GM12878 (cell line): ENCODE data around the gene CXCL1. TPM values are rescaled to one million over a fixed set of nuclear protein-coding genes. Genes with fewer than 3 reads are reported as not detected.

Experiments used
- ATAC-seq: fragments of 200-7000 bp; cut with Tn5 transposase; 3 replicates; pipeline ENCODE4 v1.9.1; 2020; ENCODE audit warnings: mild to moderate bottlenecking, moderate library complexity
- BruUV-seq: library from RNA; stranded (reverse); fragments of 400-500 nt; replicated peaks from 2 replicates; lab custom pipeline; 2021; lab: Mats Ljungman, UMichigan
- CTCF ChIA-PET: fragments of 300-600 bp; sonication (Branson Sonifier 250); formaldehyde crosslinking; extraction: SDS; loops from one replicate; lab custom pipeline; 2021; ENCODE audit warnings: inconsistent platforms; lab: Yijun Ruan, JAX
- POLR2A ChIA-PET: fragments of 350-600 bp; formaldehyde crosslinking; extraction: SDS; loops from one replicate; lab custom pipeline; 2021; ENCODE audit warnings: inconsistent platforms; lab: Charles Lee
- RAD21 ChIA-PET: fragments of 300-600 bp; sonication (Branson Sonifier 250); formaldehyde crosslinking; loops from one replicate; lab custom pipeline; 2023; ENCODE audit warnings: antibody characterized with exemption; ENCODE audit not compliant: unreplicated experiment; lab: Charles Lee
- SMC1A ChIA-PET: fragments of 300-600 bp; sonication (Branson Sonifier 250); formaldehyde crosslinking; loops from one replicate; lab custom pipeline; 2023; ENCODE audit not compliant: unreplicated experiment, uncharacterized antibody; lab: Charles Lee
- DNase-seq: peaks from one replicate; pipeline ENCODE4 v3.0.0-alpha.2; 2011; ENCODE audit warnings: low read depth, low spot score
- FAIRE-seq: peaks from 3 replicates; lab custom pipeline; 2011; peaks lifted over from hg19 to GRCh38; lab: Jason Lieb, UNC
- H2AFZ ChIP-seq: 2 replicates; pipeline ENCODE4 v1.6.0; 2011; ENCODE audit warnings: low read depth, low read length, control low read depth; ENCODE audit not compliant: control insufficient read depth
- H3K27ac ChIP-seq: 2 replicates; pipeline ENCODE4 v1.5.1; 2011; ENCODE audit warnings: control low read depth; ENCODE audit not compliant: control insufficient read depth, insufficient read depth
- H3K27me3 ChIP-seq, 2 experiments: replicated peaks in 1 of 2; 2 replicates each; pipeline versions ENCODE4 v1.6.0 to v1.6.1; 2011; ENCODE audit warnings: low read length in 1 of 2; ENCODE audit not compliant: control insufficient read depth in 2 of 2, insufficient read depth in 2 of 2
- H3K36me3 ChIP-seq, 2 experiments: 2 replicates each; pipeline ENCODE4 v1.5.1; 2011; ENCODE audit warnings: low read length in 1 of 2; ENCODE audit not compliant: control insufficient read depth in 2 of 2, insufficient read depth in 2 of 2
- H3K4me1 ChIP-seq: 2 replicates; pipeline ENCODE4 v1.6.1; 2011; ENCODE audit warnings: mild to moderate bottlenecking, low read length, moderate library complexity, mixed read lengths; ENCODE audit not compliant: control insufficient read depth, insufficient read depth
- H3K4me2 ChIP-seq: 2 replicates; pipeline ENCODE4 v1.6.0; 2011; ENCODE audit warnings: control low read depth; ENCODE audit not compliant: control insufficient read depth, insufficient read depth
- H3K4me3 ChIP-seq: fragments of 200-600 bp; sonication (generic); 2 replicates; pipeline ENCODE4 v1.5.1; 2016
- H3K79me2 ChIP-seq: 2 replicates; pipeline ENCODE4 v1.6.0; 2011; ENCODE audit warnings: low read length; ENCODE audit not compliant: control insufficient read depth, insufficient read depth
- H3K9ac ChIP-seq: 2 replicates; pipeline ENCODE4 v1.8.0; 2011; ENCODE audit warnings: low read length, control low read depth, mixed read lengths; ENCODE audit not compliant: control insufficient read depth, insufficient read depth
- H3K9me3 ChIP-seq: replicated peaks from 3 replicates; pipeline ENCODE4 v1.5.1; 2011; ENCODE audit warnings: mild to moderate bottlenecking, low read length; ENCODE audit not compliant: control insufficient read depth, insufficient read depth
- H4K20me1 ChIP-seq: 2 replicates; pipeline ENCODE4 v1.6.0; 2011; ENCODE audit not compliant: control insufficient read depth, insufficient read depth
- BCL3 ChIP-seq: IDR thresholded peaks from 2 replicates; pipeline ENCODE4 v1.6.1; 2011; ENCODE audit warnings: borderline replicate concordance, low read depth, mild to moderate bottlenecking, moderate library complexity, low read length; ENCODE audit not compliant: insufficient read depth, poor library complexity, severe bottlenecking
- BCLAF1 ChIP-seq: fragments of 450-650 bp; IDR thresholded peaks from 2 replicates; pipeline ENCODE4 v1.6.1; 2017; ENCODE audit warnings: antibody characterized with exemption, mild to moderate bottlenecking, moderate library complexity
- CEBPB ChIP-seq, 2 experiments: fragments of 150-350 bp in 1 of 2; IDR thresholded peaks; 2 replicates each; pipeline ENCODE4 v1.6.1; 2012 to 2014; ENCODE audit warnings: low read depth in 2 of 2, low read length in 2 of 2, borderline replicate concordance in 1 of 2, inconsistent platforms in 1 of 2
- HDGF ChIP-seq: fragments of 450-650 bp; IDR thresholded peaks from 2 replicates; pipeline ENCODE4 v1.6.1; 2016; ENCODE audit warnings: antibody characterized with exemption
- JUNB ChIP-seq: IDR thresholded peaks from 2 replicates; pipeline ENCODE4 v1.6.1; 2016; ENCODE audit warnings: antibody characterized with exemption, mild to moderate bottlenecking
- KLF5 ChIP-seq: fragments of 450-650 bp; IDR thresholded peaks from 2 replicates; pipeline ENCODE4 v1.6.1; 2014; ENCODE audit warnings: mild to moderate bottlenecking; ENCODE audit not compliant: partially characterized antibody
- MTA2 ChIP-seq: fragments of 450-650 bp; IDR thresholded peaks from 2 replicates; pipeline ENCODE4 v1.6.1; 2016; ENCODE audit warnings: low read depth, mild to moderate bottlenecking, moderate library complexity
- NFIC ChIP-seq: IDR thresholded peaks from 2 replicates; pipeline ENCODE4 v1.6.1; 2012; ENCODE audit warnings: low read depth, mild to moderate bottlenecking, inconsistent platforms, low read length, moderate library complexity
- NR2C1 ChIP-seq: fragments of 450-650 bp; IDR thresholded peaks from 2 replicates; pipeline ENCODE4 v1.6.1; 2017; ENCODE audit warnings: antibody characterized with exemption, mild to moderate bottlenecking, moderate library complexity
- PAX5 ChIP-seq: IDR thresholded peaks from 2 replicates; pipeline ENCODE4 v1.6.1; 2011; ENCODE audit warnings: low read depth, low read length, borderline replicate concordance
- POU2F2 ChIP-seq: IDR thresholded peaks from 3 replicates; pipeline ENCODE4 v1.6.1; 2011; ENCODE audit warnings: low read depth, mild to moderate bottlenecking, low read length, borderline replicate concordance
- PRDM15 ChIP-seq: fragments of 450-650 bp; formaldehyde crosslinking; IDR thresholded peaks from 2 replicates; pipeline ENCODE4 v1.4.0; 2020; ENCODE audit warnings: mild to moderate bottlenecking, moderate library complexity
- RFX5 ChIP-seq: IDR thresholded peaks from 2 replicates; pipeline ENCODE4 v1.6.1; 2011; ENCODE audit warnings: low read depth, low read length, improper control_type of control experiment
- STAT1 ChIP-seq: fragments of 450-650 bp; conservative IDR thresholded peaks from 2 replicates; pipeline ENCODE4 v1.6.1; 2014; ENCODE audit warnings: antibody characterized with exemption, mild to moderate bottlenecking
- TARDBP ChIP-seq: IDR thresholded peaks from 2 replicates; pipeline ENCODE4 v1.6.1; 2016; ENCODE audit warnings: borderline replicate concordance
- TCF7 ChIP-seq: IDR thresholded peaks from 2 replicates; pipeline ENCODE4 v1.6.1; 2014; ENCODE audit warnings: antibody characterized with exemption, borderline replicate concordance
- WGBS: methylation state at CpG from one replicate; pipeline ENCODE4 v1.1.6; 2016; ENCODE audit warnings: low lambda C conversion rate; ENCODE audit not compliant: insufficient replicate concordance, insufficient coverage; ENCODE audit errors: missing lambda C conversion rate; 5-methylcytosine and 5-hydroxymethylcytosine counted together
- in situ Hi-C: fragments of 300-500 bp; cut with MboI; formaldehyde crosslinking; loops from 9 replicates; pipeline ENCODE4 v1.14.3; 2018; ENCODE audit warnings: mixed read lengths
- intact Hi-C: fragments of 100-400 bp; cut with micrococcal nuclease; formaldehyde crosslinking; loops from one replicate; pipeline ENCODE4 v1.14.2; 2022; ENCODE audit not compliant: unreplicated experiment
- polyA plus RNA-seq, 11 experiments: library from polyadenylated mRNA; depleted of rRNA in 4 of 11; unstranded in 6 of 11; stranded (reverse) in 5 of 11; fragments of >200 nt; fragmentation: Nextera tagmentation in 4 of 11; fragmentation: Illumina TruSeq in 1 of 11; extraction: Ambion mirVana in 4 of 11; extraction: Trizol in 1 of 11; gene quantifications; 1 replicate in 1 of 11; 2 replicates in 10 of 11; pipeline versions ENCODE4 v1.2.1 to v1.2.3, GENCODE V29; 2011 to 2016; ENCODE audit warnings: inconsistent platforms in 2 of 11, missing spikeins in 2 of 11, low read depth in 1 of 11
- total RNA-seq, 4 experiments: library from RNA; depleted of rRNA in 3 of 4; stranded (reverse); fragments of >200 nt in 3 of 4; fragmentation: Illumina TruSeq in 1 of 4; extraction: Trizol in 1 of 4; gene quantifications; 2 replicates each; pipeline versions ENCODE4 v1.2.1 to v1.2.3, GENCODE V29; 2013 to 2021

CXCL1 gene
- total and polyA plus RNA-seq, 10 of the 15 experiments (the other 5 are each of a cell fraction or from before 2014, with no cell fraction given): not detected

GRCh38 chr4:73914071-73914470, 44.9 kb downstream of the CXCL1 start (continued):
- no peak for TF ChIP-seq BCLAF1
- TF ChIP-seq RFX5: no peak
- TF ChIP-seq NFIC: no peak
- no peak for TF ChIP-seq TCF7
- TF ChIP-seq MTA2: no peak
- TF ChIP-seq CEBPB (IDR thresholded peaks at IDR 0.05; ENCODE audit: borderline replicate concordance in 1 of 2, low read depth in 2 of 2, low read length in 2 of 2): no peak
- TF ChIP-seq NR2C1: no peak

- no peaks in the 10 kb centered on the region for H4K20me1 ChIP-seq
- intact Hi-C loops (no loop called here), in situ Hi-C loops (no loop called here)
- CTCF ChIA-PET: interaction anchor here (1.3 kb wide), 1 partner anchor 218 kb away, joined by 3 read pairs; no protein-coding TSS in a partner anchor
- no peaks in the 10 kb centered on the region for H3K9me3 ChIP-seq
- no peak for DNase-seq
- no peak overlapping the region for H3K9ac ChIP-seq
- 40% methylated on average over 1 of the region's 1 CpG for WGBS
- RAD21 ChIA-PET: no interaction called here
- H3K4me2 ChIP-seq: no peak overlapping the region
- no peaks in the 10 kb centered on the region for H3K36me3 ChIP-seq
- no peaks in the 10 kb centered on the region for H3K79me2 ChIP-seq
- SMC1A ChIA-PET: interaction anchor here (0.7 to 1.8 kb wide), 2 partner anchors 11 to 48 kb away, joined by 3 to 6 read pairs; no protein-coding TSS in a partner anchor
- no peak overlapping the region for H2AFZ ChIP-seq
- H3K27ac ChIP-seq: no peak overlapping the region
- BruUV-seq: no TSS peak
- no peak overlapping the region for H3K4me3 ChIP-seq
- no peaks in the 10 kb centered on the region for H3K4me1 ChIP-seq
- no peak for FAIRE-seq
- no peaks in the 10 kb centered on the region for H3K27me3 ChIP-seq
- POLR2A ChIA-PET: no interaction called here
- ATAC-seq: no peak
- no peak for TF ChIP-seq STAT1
- no peak for TF ChIP-seq BCL3
- no peak for TF ChIP-seq HDGF
- TF ChIP-seq POU2F2: no peak
- no peak for TF ChIP-seq TARDBP
- TF ChIP-seq PAX5: no peak
- no peak for TF ChIP-seq PRDM15
- no peak for TF ChIP-seq KLF5
- TF ChIP-seq JUNB: no peak
Observed at GRCh38 chr4:73916172-73916925, 47.2 kb downstream of the CXCL1 start.
